ENCODE data around the gene TGFB2. TPM values are rescaled to one million over a fixed set of nuclear protein-coding genes. Genes with fewer than 3 reads are reported as not detected.

The TGFB2 gene
- total RNA-seq, 3 donors from 2014 or later (not counting 1 experiment from before 2014, with no cell fraction given), result 0.07 TPM; not detected in 2

- H3K36me3 ChIP-seq (ENCODE audit: control insufficient read depth, insufficient read depth, low read length), result no peaks in the 10 kb centered on the region
- no peaks in the 10 kb centered on the region for H3K4me1 ChIP-seq (ENCODE audit: control insufficient read depth, insufficient read depth, low read length)
- H3K9me3 ChIP-seq (ENCODE audit: control insufficient read depth, insufficient read depth, low read length), result no peaks in the 10 kb centered on the region
- DNase-seq, result no peak
- Mint-ChIP-seq H3K4me3 (no peak overlapping the region), H3K36me3 (no peaks in the 10 kb centered on the region), H3K27ac (no peak overlapping the region), H3K27me3 (ENCODE audit: low read depth in 2 of 2) (no peaks in the 10 kb centered on the region), H3K9me3 (peaks cover 4 to 5% of the 10 kb centered on the region in 2 donors), H3K4me1 (no peaks in the 10 kb centered on the region)
- no peak overlapping the region for H3K27ac ChIP-seq (ENCODE audit: low read length)
- no peaks in the 10 kb centered on the region for H3K27me3 ChIP-seq (ENCODE audit: control insufficient read depth, insufficient read depth, low read length)
- no peak for TF ChIP-seq CTCF (IDR thresholded peaks at IDR 0.05)
- WGBS (ENCODE audit: insufficient coverage), result 96% methylated on average over 10 of the region's 10 CpGs
- H3K4me3 ChIP-seq (ENCODE audit: low read length), result no peak overlapping the region
- intact Hi-C loops (cut with micrococcal nuclease), result no loop called here
- ATAC-seq, result no peak
Observed at GRCh38 chr1:218413179-218413578, 68.0 kb downstream of the TGFB2 start.

- Histone ChIP-seq H3K27me3 (ENCODE audit: control insufficient read depth, insufficient read depth, low read length) (no peaks in the 10 kb centered on the region), H3K4me3 (ENCODE audit: low read length) (no peak overlapping the region), H3K4me1 (ENCODE audit: control insufficient read depth, insufficient read depth, low read length) (no peaks in the 10 kb centered on the region), H3K27ac (ENCODE audit: low read length) (no peak overlapping the region), H3K9me3 (ENCODE audit: control insufficient read depth, insufficient read depth, low read length) (no peaks in the 10 kb centered on the region), H3K36me3 (ENCODE audit: control insufficient read depth, insufficient read depth, low read length) (no peaks in the 10 kb centered on the region)
- intact Hi-C loops (cut with micrococcal nuclease), result no loop called here
- Mint-ChIP-seq H3K27ac (no peak overlapping the region), H3K4me1 (no peaks in the 10 kb centered on the region), H3K4me3 (no peak overlapping the region), H3K9me3 (peaks cover 4 to 7% of the 10 kb centered on the region in 2 donors), H3K36me3 (no peaks in the 10 kb centered on the region), H3K27me3 (ENCODE audit: low read depth in 2 of 2) (no peaks in the 10 kb centered on the region)
- no peak for TF ChIP-seq CTCF (IDR thresholded peaks at IDR 0.05)
- WGBS (ENCODE audit: insufficient coverage), result 90% methylated on average over 3 of the region's 6 CpGs
- DNase-seq (no peak), ATAC-seq (no peak)
Observed at GRCh38 chr1:218414060-218414728, 69.1 kb downstream of the TGFB2 start.

GRCh38 chr1:218415726-218416125 is 70.6 kb downstream of the TGFB2 start:
- no peak overlapping the region for H3K27ac ChIP-seq (ENCODE audit: low read length)
- no peaks in the 10 kb centered on the region for H3K9me3 ChIP-seq (ENCODE audit: control insufficient read depth, insufficient read depth, low read length)
- H3K36me3 Mint-ChIP-seq, result no peaks in the 10 kb centered on the region
- TF ChIP-seq CTCF (IDR thresholded peaks at IDR 0.05), result no peak
- no peak overlapping the region for H3K27ac Mint-ChIP-seq
- H3K4me3 ChIP-seq (ENCODE audit: low read length), result no peak overlapping the region
- intact Hi-C loops (cut with micrococcal nuclease), result no loop called here
- H3K36me3 ChIP-seq (ENCODE audit: control insufficient read depth, insufficient read depth, low read length), result no peaks in the 10 kb centered on the region
- no peaks in the 10 kb centered on the region for H3K27me3 Mint-ChIP-seq (ENCODE audit: low read depth in 2 of 2)
- H3K4me1 ChIP-seq (ENCODE audit: control insufficient read depth, insufficient read depth, low read length), result no peaks in the 10 kb centered on the region
- DNase-seq (no peak), ATAC-seq (no peak)
- H3K4me3 Mint-ChIP-seq, result no peak overlapping the region
- 79% methylated on average over 1 of the region's 1 CpG for WGBS (ENCODE audit: insufficient coverage)
- H3K4me1 Mint-ChIP-seq, result no peaks in the 10 kb centered on the region
- peaks cover 4 to 9% of the 10 kb centered on the region in 2 donors for H3K9me3 Mint-ChIP-seq
- no peaks in the 10 kb centered on the region for H3K27me3 ChIP-seq (ENCODE audit: control insufficient read depth, insufficient read depth, low read length)

GRCh38 chr1:218421531-218421930 is 76.4 kb downstream of the TGFB2 start:
- Histone ChIP-seq H3K4me1 (ENCODE audit: control insufficient read depth, insufficient read depth, low read length) (no peaks in the 10 kb centered on the region), H3K4me3 (ENCODE audit: low read length) (no peak overlapping the region), H3K9me3 (ENCODE audit: control insufficient read depth, insufficient read depth, low read length) (no peaks in the 10 kb centered on the region), H3K27ac (ENCODE audit: low read length) (no peak overlapping the region), H3K36me3 (ENCODE audit: control insufficient read depth, insufficient read depth, low read length) (no peaks in the 10 kb centered on the region), H3K27me3 (ENCODE audit: control insufficient read depth, insufficient read depth, low read length) (no peaks in the 10 kb centered on the region)
- no peak for ATAC-seq
- Mint-ChIP-seq H3K4me1 (no peaks in the 10 kb centered on the region), H3K27me3 (ENCODE audit: low read depth in 2 of 2) (no peaks in the 10 kb centered on the region), H3K27ac (no peak overlapping the region), H3K4me3 (no peak overlapping the region), H3K9me3 (peaks cover 4 to 13% of the 10 kb centered on the region in 2 donors), H3K36me3 (no peaks in the 10 kb centered on the region)
- no peak for TF ChIP-seq CTCF (IDR thresholded peaks at IDR 0.05)
- DNase-seq, result no peak
- intact Hi-C loops (cut with micrococcal nuclease), result no loop called here
